ENCODE results near the gene EMILIN3. TPM values are rescaled to one million over a fixed set of nuclear protein-coding genes. Genes with fewer than 3 reads are reported as not detected.

Gene EMILIN3
- total RNA-seq, 1 experiment from 2014 or later: not detected

DNA sequence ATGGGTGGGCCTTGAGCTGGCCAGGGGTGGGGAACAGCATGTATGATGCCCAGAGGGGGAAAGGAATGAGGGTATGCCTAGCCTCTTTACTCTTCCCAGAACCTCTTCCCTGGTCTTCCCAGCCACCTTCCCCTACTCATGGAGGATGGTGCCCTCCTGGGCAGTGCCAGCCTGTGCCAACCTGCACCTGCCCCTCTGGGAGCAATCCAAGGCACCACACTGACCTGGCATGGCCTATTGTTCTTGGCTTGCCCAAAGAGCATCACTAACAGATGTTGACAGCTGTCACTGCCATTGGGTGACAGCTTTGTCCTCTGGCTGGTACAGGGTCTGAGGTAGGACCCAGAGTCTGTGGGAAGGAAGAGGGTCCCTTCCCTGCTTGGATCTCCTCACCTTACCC is 13.1 kb downstream of the EMILIN3 start:
- Histone ChIP-seq H3K27ac (ENCODE audit: low read depth, low read length) (no peak overlapping the region), H3K4me3 (replicated peaks in 1 of 2; ENCODE audit: low read depth in 1 of 2, low read length in 2 of 2) (no peak overlapping the region), H3K27me3 (ENCODE audit: insufficient read depth, low read length) (no peaks in the 10 kb centered on the region), H3K9me2 (ENCODE audit: insufficient read depth) (no peaks in the 10 kb centered on the region), H4K20me1 (ENCODE audit: insufficient read depth) (no peaks in the 10 kb centered on the region), H3K9me3 (ENCODE audit: control insufficient read depth in 1 of 2, insufficient read depth in 1 of 2, low read depth in 1 of 2, low read length in 2 of 2) (no peaks in the 10 kb centered on the region), H3K79me2 (ENCODE audit: insufficient read depth, low read length) (no peaks in the 10 kb centered on the region), H3K4me2 (ENCODE audit: low read length) (no peak overlapping the region), H2AFZ (ENCODE audit: low read depth, low read length, poor library complexity, severe bottlenecking) (no peak overlapping the region), H3K9ac (ENCODE audit: low read length) (no peak overlapping the region), H3K36me3 (ENCODE audit: control insufficient read depth in 1 of 2, insufficient read depth in 2 of 2, low read length in 2 of 2) (0 out of 4 replicates have a peak, but pooled peaks cover 2 to 3% of the 10 kb centered on the region in 2 experiments), H3K4me1 (ENCODE audit: control insufficient read depth in 1 of 2, insufficient read depth in 2 of 2, low read length in 2 of 2) (no peaks in the 10 kb centered on the region)
- DNase-seq (ENCODE audit: low read depth, low spot score) (no peak), ATAC-seq (no peak)
- ChIA-PET CTCF (no interaction called here), POLR2A (no interaction called here), RAD21 (ENCODE audit: low non-redundant PET in 1 of 2, low total read pairs in 2 of 2, uncharacterized antibody in 2 of 2, unreplicated experiment in 2 of 2) (no interaction called here)
- intact Hi-C loops (cut with micrococcal nuclease): no loop called here
- BruUV-seq (replicated peaks): no TSS peak
- TF ChIP-seq EZH2 (IDR thresholded peaks at IDR 0.05) (no peak), POLR2A (IDR thresholded peaks at IDR 0.05; ENCODE audit: borderline replicate concordance, extremely low read depth, insufficient read depth, insufficient read length) (no peak), ATF3 (IDR thresholded peaks at IDR 0.05) (no peak), ELF1 (IDR thresholded peaks at IDR 0.05; ENCODE audit: borderline replicate concordance, low read depth) (no peak)

DNA sequence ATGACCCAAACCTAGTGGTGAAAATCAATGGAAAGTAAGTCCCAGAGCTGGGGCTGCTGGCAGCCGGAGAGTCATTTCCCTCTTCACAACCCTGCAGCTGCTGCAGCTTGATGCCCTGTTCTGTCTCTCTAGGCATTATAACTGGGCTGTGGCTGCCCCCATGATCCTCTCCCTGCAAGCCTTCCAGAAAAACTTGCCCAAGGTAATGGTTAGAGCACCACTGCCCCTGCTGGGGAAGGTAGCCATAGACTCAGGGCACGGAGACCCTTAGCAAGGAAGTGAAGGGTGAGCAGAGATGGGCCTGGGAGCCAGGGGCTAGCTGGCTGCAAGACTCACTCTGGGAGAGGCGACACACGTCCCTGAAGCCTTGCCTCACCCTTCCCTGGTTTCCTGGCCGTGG is 14.0 kb downstream of the EMILIN3 start:
- Histone ChIP-seq H3K27ac (ENCODE audit: low read depth, low read length) (no peak overlapping the region), H3K9me3 (ENCODE audit: control insufficient read depth in 1 of 2, insufficient read depth in 1 of 2, low read depth in 1 of 2, low read length in 2 of 2) (no peaks in the 10 kb centered on the region), H3K4me1 (ENCODE audit: control insufficient read depth in 1 of 2, insufficient read depth in 2 of 2, low read length in 2 of 2) (no peaks in the 10 kb centered on the region), H2AFZ (ENCODE audit: low read depth, low read length, poor library complexity, severe bottlenecking) (no peak overlapping the region), H3K9me2 (ENCODE audit: insufficient read depth) (no peaks in the 10 kb centered on the region), H4K20me1 (ENCODE audit: insufficient read depth) (no peaks in the 10 kb centered on the region), H3K4me3 (replicated peaks in 1 of 2; ENCODE audit: low read depth in 1 of 2, low read length in 2 of 2) (no peak overlapping the region), H3K36me3 (ENCODE audit: control insufficient read depth in 1 of 2, insufficient read depth in 2 of 2, low read length in 2 of 2) (0 out of 4 replicates have a peak, but pooled peaks cover 2 to 3% of the 10 kb centered on the region in 2 experiments), H3K27me3 (ENCODE audit: insufficient read depth, low read length) (no peaks in the 10 kb centered on the region), H3K4me2 (ENCODE audit: low read length) (no peak overlapping the region), H3K79me2 (ENCODE audit: insufficient read depth, low read length) (no peaks in the 10 kb centered on the region), H3K9ac (ENCODE audit: low read length) (no peak overlapping the region)
- POLR2A ChIA-PET: no interaction called here
- BruUV-seq (replicated peaks): no TSS peak
- intact Hi-C loops (cut with micrococcal nuclease): no loop called here
- peak; percentile 39; the same call in 1 of the 2 replicates for ATAC-seq
- CTCF ChIA-PET: no interaction called here
- RAD21 ChIA-PET (ENCODE audit: low non-redundant PET in 1 of 2, low total read pairs in 2 of 2, uncharacterized antibody in 2 of 2, unreplicated experiment in 2 of 2): no interaction called here
- no peak for DNase-seq (ENCODE audit: low read depth, low spot score)
- TF ChIP-seq, protein P1, sequence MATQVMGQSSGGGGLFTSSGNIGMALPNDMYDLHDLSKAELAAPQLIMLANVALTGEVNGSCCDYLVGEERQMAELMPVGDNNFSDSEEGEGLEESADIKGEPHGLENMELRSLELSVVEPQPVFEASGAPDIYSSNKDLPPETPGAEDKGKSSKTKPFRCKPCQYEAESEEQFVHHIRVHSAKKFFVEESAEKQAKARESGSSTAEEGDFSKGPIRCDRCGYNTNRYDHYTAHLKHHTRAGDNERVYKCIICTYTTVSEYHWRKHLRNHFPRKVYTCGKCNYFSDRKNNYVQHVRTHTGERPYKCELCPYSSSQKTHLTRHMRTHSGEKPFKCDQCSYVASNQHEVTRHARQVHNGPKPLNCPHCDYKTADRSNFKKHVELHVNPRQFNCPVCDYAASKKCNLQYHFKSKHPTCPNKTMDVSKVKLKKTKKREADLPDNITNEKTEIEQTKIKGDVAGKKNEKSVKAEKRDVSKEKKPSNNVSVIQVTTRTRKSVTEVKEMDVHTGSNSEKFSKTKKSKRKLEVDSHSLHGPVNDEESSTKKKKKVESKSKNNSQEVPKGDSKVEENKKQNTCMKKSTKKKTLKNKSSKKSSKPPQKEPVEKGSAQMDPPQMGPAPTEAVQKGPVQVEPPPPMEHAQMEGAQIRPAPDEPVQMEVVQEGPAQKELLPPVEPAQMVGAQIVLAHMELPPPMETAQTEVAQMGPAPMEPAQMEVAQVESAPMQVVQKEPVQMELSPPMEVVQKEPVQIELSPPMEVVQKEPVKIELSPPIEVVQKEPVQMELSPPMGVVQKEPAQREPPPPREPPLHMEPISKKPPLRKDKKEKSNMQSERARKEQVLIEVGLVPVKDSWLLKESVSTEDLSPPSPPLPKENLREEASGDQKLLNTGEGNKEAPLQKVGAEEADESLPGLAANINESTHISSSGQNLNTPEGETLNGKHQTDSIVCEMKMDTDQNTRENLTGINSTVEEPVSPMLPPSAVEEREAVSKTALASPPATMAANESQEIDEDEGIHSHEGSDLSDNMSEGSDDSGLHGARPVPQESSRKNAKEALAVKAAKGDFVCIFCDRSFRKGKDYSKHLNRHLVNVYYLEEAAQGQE (IDR thresholded peaks at IDR 0.05; ENCODE audit: low read depth): no peak
- TF ChIP-seq ATF3 (IDR thresholded peaks at IDR 0.05) (no peak), RAD21 (IDR thresholded peaks at IDR 0.05; ENCODE audit: low read depth) (no peak), YY1 (IDR thresholded peaks at IDR 0.05; ENCODE audit: extremely low read depth, insufficient replicate concordance, low read depth, low read length) (no peak), EZH2 (IDR thresholded peaks at IDR 0.05) (no peak), SP1 (IDR thresholded peaks at IDR 0.05; ENCODE audit: low read depth) (no peak), SIN3A (IDR thresholded peaks at IDR 0.05; ENCODE audit: low read depth) (no peak), EZH2phosphoT487 (IDR thresholded peaks at IDR 0.05; ENCODE audit: borderline replicate concordance) (no peak), CEBPB (IDR thresholded peaks at IDR 0.05; ENCODE audit: low read depth) (no peak), ZFX (IDR thresholded peaks at IDR 0.05) (no peak), ZNF274 (IDR thresholded peaks at IDR 0.05; ENCODE audit: low read depth, low read length) (no peak), SRF (IDR thresholded peaks at IDR 0.05; ENCODE audit: low read depth) (no peak), MAX (IDR thresholded peaks at IDR 0.05) (no peak), ELF1 (IDR thresholded peaks at IDR 0.05; ENCODE audit: borderline replicate concordance, low read depth) (no peak), CTCF (IDR thresholded peaks at IDR 0.05 in 2 of 3, conservative IDR thresholded peaks at IDR 0.05 in 1 of 3; ENCODE audit: borderline replicate concordance in 1 of 3, insufficient read depth in 1 of 3, low read depth in 2 of 3, low read length in 2 of 3) (no peak)
